DND-41 (cell line): Measurements from ENCODE around the gene RAB40A.

Source experiments
- ATAC-seq: fragments of 200-7000 bp; cut with Tn5 transposase; 3 replicates; pipeline ENCODE4 v1.9.1; 2021; ENCODE audit warnings: low read depth; ENCODE audit not compliant: insufficient read depth
- DNase-seq: peaks from one replicate; pipeline ENCODE4 v3.0.0-alpha.2; 2020
- H2AFZ ChIP-seq: 2 replicates; pipeline ENCODE4 v1.6.0; 2012; ENCODE audit warnings: low read depth, low read length
- H3K27ac ChIP-seq: 2 replicates; pipeline ENCODE4 v1.5.1; 2012; ENCODE audit warnings: low read length, inconsistent platforms
- H3K27me3 ChIP-seq: fragments of 200-600 bp; sonication (generic); 2 replicates; pipeline ENCODE4 v1.6.0; 2012; ENCODE audit warnings: low read length, mild to moderate bottlenecking, inconsistent platforms; ENCODE audit not compliant: insufficient read depth, poor library complexity
- H3K36me3 ChIP-seq: 2 replicates; pipeline ENCODE4 v1.5.1; 2012; ENCODE audit warnings: low read length, inconsistent platforms; ENCODE audit not compliant: insufficient read depth
- H3K4me1 ChIP-seq: 2 replicates; pipeline ENCODE4 v1.5.1; 2012; ENCODE audit warnings: mild to moderate bottlenecking, low read length; ENCODE audit not compliant: insufficient read depth
- H3K4me2 ChIP-seq: 2 replicates; pipeline ENCODE4 v1.6.0; 2012; ENCODE audit warnings: mild to moderate bottlenecking, moderate library complexity, low read length, inconsistent platforms; ENCODE audit not compliant: insufficient read depth
- H3K4me3 ChIP-seq, 2 experiments: fragments of 200-600 bp in 1 of 2; shearing (Covaris generic) in 1 of 2; 2 replicates each; pipeline ENCODE4 v1.5.1; 2012 to 2016; ENCODE audit warnings: inconsistent platforms in 2 of 2, low read length in 2 of 2, mild to moderate bottlenecking in 2 of 2, low read depth in 1 of 2, moderate library complexity in 1 of 2
- H3K79me2 ChIP-seq: 2 replicates; pipeline ENCODE4 v1.6.0; 2012; ENCODE audit warnings: low read length, inconsistent platforms; ENCODE audit not compliant: insufficient read depth
- H3K9ac ChIP-seq: 2 replicates; pipeline ENCODE4 v1.6.0; 2012; ENCODE audit warnings: low read depth, mild to moderate bottlenecking, inconsistent platforms, low read length, moderate library complexity
- H3K9me3 ChIP-seq: 2 replicates; pipeline ENCODE4 v1.5.1; 2012; ENCODE audit warnings: low read length, moderate library complexity, mild to moderate bottlenecking, inconsistent platforms; ENCODE audit not compliant: insufficient read depth, severe bottlenecking
- H4K20me1 ChIP-seq: 2 replicates; pipeline ENCODE4 v1.6.0; 2012; ENCODE audit warnings: low read length; ENCODE audit not compliant: insufficient read depth
- CTCF ChIP-seq: IDR thresholded peaks from 2 replicates; pipeline ENCODE4 v1.5.1; 2012; ENCODE audit warnings: borderline replicate concordance, low read length, moderate library complexity, mild to moderate bottlenecking; ENCODE audit not compliant: poor library complexity, severe bottlenecking; ENCODE audit errors: extremely low read depth
- EZH2 ChIP-seq: IDR thresholded peaks from 3 replicates; pipeline ENCODE4 v1.6.1; 2012; ENCODE audit warnings: borderline replicate concordance, low read depth, mild to moderate bottlenecking, moderate library complexity, low read length, inconsistent platforms; ENCODE audit not compliant: severe bottlenecking

The RAB40A gene

GRCh38 chrX:103539695-103540094 lies 20.4 kb upstream of the RAB40A start:
- H3K79me2 ChIP-seq, result no peaks in the 10 kb centered on the region
- no peak for DNase-seq
- H3K36me3 ChIP-seq, result no peaks in the 10 kb centered on the region
- no peaks in the 10 kb centered on the region for H3K9me3 ChIP-seq
- no peak for ATAC-seq
- H2AFZ ChIP-seq, result no peak overlapping the region
- no peak overlapping the region for H3K9ac ChIP-seq
- no peaks in the 10 kb centered on the region for H4K20me1 ChIP-seq
- no peak overlapping the region for H3K4me3 ChIP-seq
- no peaks in the 10 kb centered on the region for H3K27me3 ChIP-seq
- H3K4me1 ChIP-seq, result no peaks in the 10 kb centered on the region
- H3K27ac ChIP-seq, result no peak overlapping the region
- no peak overlapping the region for H3K4me2 ChIP-seq
- TF ChIP-seq CTCF, result no peak
- no peak for TF ChIP-seq EZH2

DNA sequence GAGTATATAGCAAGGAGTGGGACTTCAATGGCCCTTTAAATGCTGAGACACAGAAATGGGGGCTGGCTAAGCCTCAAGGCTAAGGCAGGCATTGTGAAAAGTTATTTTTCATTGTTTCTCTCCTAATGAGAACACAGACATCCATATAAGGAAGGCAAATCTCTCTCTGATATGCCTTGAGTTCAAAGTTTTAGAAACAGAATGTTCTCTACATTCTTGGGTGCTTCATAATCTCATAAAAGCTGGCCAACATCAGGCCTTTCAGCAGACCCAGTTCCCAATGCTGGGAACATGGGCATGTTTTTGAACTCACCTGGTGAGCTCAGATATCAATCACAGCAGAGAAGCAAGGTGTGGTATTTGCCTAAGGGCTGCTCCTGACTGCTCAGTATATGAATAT lies 19.4 kb upstream of the RAB40A start:
- H3K36me3 ChIP-seq, result no peaks in the 10 kb centered on the region
- H3K27me3 ChIP-seq, result no peaks in the 10 kb centered on the region
- no peak for DNase-seq
- H3K9me3 ChIP-seq, result no peaks in the 10 kb centered on the region
- H3K27ac ChIP-seq, result no peak overlapping the region
- peaks cover 1% of the 10 kb centered on the region for H3K4me1 ChIP-seq
- no peak overlapping the region for H3K9ac ChIP-seq
- no peak overlapping the region for H2AFZ ChIP-seq
- TF ChIP-seq EZH2, result no peak
- no peak for TF ChIP-seq CTCF
- no peaks in the 10 kb centered on the region for H3K79me2 ChIP-seq
- H3K4me2 ChIP-seq, result no peak overlapping the region
- no peaks in the 10 kb centered on the region for H4K20me1 ChIP-seq
- no peak overlapping the region for H3K4me3 ChIP-seq
- ATAC-seq, result no peak

GRCh38 chrX:103537871-103538387 lies 18.6 kb upstream of the RAB40A start:
- no peak overlapping the region for H3K4me2 ChIP-seq
- no peak overlapping the region for H3K9ac ChIP-seq
- H3K36me3 ChIP-seq, result no peaks in the 10 kb centered on the region
- DNase-seq (no peak), ATAC-seq (no peak)
- peaks cover 4% of the 10 kb centered on the region for H3K4me1 ChIP-seq
- no peak overlapping the region for H2AFZ ChIP-seq
- no peaks in the 10 kb centered on the region for H3K9me3 ChIP-seq
- TF ChIP-seq CTCF (no peak), EZH2 (no peak)
- H3K4me3 ChIP-seq, result no peak overlapping the region
- H3K27ac ChIP-seq, result no peak overlapping the region
- H4K20me1 ChIP-seq, result no peaks in the 10 kb centered on the region
- H3K79me2 ChIP-seq, result no peaks in the 10 kb centered on the region
- no peaks in the 10 kb centered on the region for H3K27me3 ChIP-seq

- no peaks in the 10 kb centered on the region for H3K36me3 ChIP-seq
- no peak overlapping the region for H2AFZ ChIP-seq
- TF ChIP-seq CTCF (no peak), EZH2 (no peak)
- H3K9me3 ChIP-seq, result no peaks in the 10 kb centered on the region
- H3K27me3 ChIP-seq, result no peaks in the 10 kb centered on the region
- no peak for DNase-seq
- H3K9ac ChIP-seq, result no peak overlapping the region
- peaks cover 4% of the 10 kb centered on the region for H3K4me1 ChIP-seq
- no peaks in the 10 kb centered on the region for H4K20me1 ChIP-seq
- H3K79me2 ChIP-seq, result no peaks in the 10 kb centered on the region
- no peak overlapping the region for H3K4me3 ChIP-seq
- no peak for ATAC-seq
- H3K27ac ChIP-seq, result no peak overlapping the region
- H3K4me2 ChIP-seq, result no peak overlapping the region
These were observed 17.4 kb upstream of the RAB40A start for GRCh38 chrX:103536732-103537131.
